VCaP (cell line): ENCODE results near the gene EVI2B.
"Not testable (repeated sequence)": the region's sequence is repeated elsewhere in the genome, so short reads cannot be mapped to it uniquely, and the experiment has no call there.

Source experiments
- H3K27ac ChIP-seq: fragments of 450-650 bp; 2 replicates; pipeline ENCODE4 v1.5.1; 2017
- TF ChIP-seq, protein P1 (sequence below): fragments of 450-650 bp; conservative IDR thresholded peaks from 2 replicates; pipeline ENCODE4 v1.5.1; 2017; ENCODE audit warnings: mild to moderate bottlenecking, moderate library complexity

The EVI2B gene, protein sequence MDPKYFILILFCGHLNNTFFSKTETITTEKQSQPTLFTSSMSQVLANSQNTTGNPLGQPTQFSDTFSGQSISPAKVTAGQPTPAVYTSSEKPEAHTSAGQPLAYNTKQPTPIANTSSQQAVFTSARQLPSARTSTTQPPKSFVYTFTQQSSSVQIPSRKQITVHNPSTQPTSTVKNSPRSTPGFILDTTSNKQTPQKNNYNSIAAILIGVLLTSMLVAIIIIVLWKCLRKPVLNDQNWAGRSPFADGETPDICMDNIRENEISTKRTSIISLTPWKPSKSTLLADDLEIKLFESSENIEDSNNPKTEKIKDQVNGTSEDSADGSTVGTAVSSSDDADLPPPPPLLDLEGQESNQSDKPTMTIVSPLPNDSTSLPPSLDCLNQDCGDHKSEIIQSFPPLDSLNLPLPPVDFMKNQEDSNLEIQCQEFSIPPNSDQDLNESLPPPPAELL

DNA sequence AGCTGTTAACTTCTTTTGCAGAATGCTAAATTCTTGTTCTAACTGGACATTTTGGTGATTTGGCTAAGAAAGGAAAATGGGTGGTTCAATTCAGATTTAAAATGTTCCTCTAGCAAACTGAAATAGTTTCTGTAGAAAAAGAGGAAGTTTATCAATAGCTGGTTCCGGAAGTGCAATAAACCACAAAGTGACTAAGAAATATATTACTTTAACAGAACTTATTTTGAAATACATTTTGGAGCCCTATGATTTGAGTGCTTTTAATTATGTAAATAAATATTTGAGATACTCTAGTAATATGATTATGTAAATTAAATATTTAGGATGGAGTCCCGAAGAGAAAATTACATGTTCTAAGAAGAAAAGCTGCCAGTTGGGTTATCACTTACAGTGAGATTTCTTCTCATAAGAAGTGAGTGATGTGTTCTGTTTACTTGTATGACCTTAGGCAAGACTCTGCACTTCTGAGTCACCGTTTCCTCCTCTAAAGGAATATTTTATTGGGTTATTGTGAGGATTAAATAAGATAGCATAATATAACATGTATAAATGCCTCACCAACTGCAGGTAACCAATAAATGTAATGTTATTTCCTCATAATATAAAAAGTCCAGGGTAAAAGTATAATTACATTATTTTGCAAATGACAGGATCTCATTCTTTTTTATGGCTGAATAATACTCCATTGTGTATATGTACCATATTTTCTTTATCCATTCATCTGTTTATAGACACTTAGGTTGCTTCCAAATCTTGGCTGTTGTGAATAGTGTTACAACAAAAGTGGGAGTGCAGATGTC lies at the start of gene EVI2B:
EVI2B (minus strand) TSS at position 73 of the 800 bp plus-strand sequence. CDS start 8,445 bp downstream, outside the sequence.
- TF ChIP-seq, protein P1, sequence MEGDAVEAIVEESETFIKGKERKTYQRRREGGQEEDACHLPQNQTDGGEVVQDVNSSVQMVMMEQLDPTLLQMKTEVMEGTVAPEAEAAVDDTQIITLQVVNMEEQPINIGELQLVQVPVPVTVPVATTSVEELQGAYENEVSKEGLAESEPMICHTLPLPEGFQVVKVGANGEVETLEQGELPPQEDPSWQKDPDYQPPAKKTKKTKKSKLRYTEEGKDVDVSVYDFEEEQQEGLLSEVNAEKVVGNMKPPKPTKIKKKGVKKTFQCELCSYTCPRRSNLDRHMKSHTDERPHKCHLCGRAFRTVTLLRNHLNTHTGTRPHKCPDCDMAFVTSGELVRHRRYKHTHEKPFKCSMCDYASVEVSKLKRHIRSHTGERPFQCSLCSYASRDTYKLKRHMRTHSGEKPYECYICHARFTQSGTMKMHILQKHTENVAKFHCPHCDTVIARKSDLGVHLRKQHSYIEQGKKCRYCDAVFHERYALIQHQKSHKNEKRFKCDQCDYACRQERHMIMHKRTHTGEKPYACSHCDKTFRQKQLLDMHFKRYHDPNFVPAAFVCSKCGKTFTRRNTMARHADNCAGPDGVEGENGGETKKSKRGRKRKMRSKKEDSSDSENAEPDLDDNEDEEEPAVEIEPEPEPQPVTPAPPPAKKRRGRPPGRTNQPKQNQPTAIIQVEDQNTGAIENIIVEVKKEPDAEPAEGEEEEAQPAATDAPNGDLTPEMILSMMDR: no peak
- H3K27ac ChIP-seq: no peak within 1 kb of the TSS

DNA sequence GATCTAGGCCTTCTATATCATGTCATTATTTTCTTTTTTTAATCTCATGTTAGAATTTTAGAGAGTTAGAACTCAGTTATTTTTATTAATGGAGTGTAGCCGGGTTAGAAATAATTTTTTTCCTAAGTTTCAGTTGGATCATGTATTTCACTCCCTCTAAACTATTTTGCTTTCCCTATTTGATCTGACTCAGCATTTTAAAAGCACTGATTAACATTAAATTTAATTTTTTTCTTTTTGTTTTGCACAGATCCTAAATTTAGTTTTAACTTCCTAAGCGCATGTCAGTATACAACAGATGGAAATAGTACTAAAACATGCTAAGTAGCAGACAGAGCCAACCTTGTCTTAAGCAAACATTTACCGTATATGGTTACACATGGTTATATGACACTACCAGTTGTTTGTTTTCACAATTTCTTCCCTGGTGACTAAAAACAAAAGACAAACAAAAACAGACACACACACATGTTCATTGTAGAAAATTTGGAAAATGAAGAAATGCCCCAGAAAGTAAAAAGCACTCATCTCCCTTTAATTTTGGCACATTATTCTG lies 44.1 kb upstream of the EVI2B start:
- TF ChIP-seq, protein P1: no peak
- no peak overlapping the region for H3K27ac ChIP-seq

DNA sequence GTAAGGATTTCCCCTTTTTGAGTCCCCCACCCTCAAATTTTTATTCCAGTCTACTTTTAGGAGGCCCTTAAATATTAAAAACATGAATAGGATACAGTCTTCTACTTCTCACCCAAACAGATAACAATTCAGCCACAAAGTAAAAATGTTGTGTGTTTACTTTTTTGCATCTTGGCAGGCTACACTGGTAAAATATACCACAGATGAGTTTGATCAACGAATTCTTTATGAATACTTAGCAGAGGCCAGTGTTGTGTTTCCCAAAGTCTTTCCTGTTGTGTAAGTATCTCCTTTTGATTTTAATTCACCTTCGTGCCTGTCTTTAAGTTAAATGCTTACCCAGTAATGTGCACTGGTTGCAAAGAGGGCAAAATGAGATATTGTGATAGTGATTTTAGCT lies 43.2 kb upstream of the EVI2B start:
- peak overlapping the region; percentile 39; the same call in 1 of the 2 replicates for H3K27ac ChIP-seq

DNA sequence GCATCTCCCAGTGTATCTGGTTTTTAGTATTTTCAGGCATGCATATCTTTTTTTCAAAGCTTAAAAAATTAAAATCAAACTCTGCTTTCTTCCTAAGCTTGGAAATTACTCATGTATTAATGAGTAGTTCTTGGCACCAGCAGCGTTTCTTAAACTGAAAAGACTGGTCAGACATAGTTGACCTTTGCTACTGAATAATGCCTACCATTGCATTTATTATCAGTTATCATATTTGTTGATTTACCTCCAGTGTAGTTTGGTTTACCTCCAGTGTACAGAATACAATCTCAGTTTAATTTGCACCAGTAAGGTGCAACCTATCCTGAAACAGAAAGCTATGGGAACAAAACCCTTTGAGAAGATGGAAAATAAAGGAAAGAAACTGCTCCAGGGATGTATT lies 42.1 kb upstream of the EVI2B start:
- peak overlapping the region; percentile 39 for H3K27ac ChIP-seq
- TF ChIP-seq, protein P1: no peak

More for the DNA sequence above, 43.2 kb upstream of the EVI2B start:
- TF ChIP-seq, protein P1: no peak

DNA sequence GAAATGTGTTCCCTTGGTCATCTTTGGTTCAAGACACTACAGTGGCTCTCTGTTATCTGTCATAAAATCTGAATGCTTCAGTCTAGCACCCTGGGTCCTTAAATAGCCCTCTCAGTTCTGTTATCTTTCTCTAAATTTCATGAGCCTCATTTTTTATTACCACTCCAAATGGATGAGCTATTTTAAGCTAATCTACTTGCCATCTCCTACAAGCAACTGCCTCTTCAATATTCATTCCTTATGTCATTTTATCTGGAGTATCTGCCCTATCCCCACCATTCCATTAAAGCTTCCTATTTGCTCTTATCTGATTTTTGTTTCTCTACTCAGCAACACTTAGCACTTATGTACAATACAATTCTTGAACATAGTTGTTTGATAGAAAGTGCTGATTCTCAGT lies 35.6 kb upstream of the EVI2B start:
- H3K27ac ChIP-seq: no peak overlapping the region
- TF ChIP-seq, protein P1: no peak

DNA sequence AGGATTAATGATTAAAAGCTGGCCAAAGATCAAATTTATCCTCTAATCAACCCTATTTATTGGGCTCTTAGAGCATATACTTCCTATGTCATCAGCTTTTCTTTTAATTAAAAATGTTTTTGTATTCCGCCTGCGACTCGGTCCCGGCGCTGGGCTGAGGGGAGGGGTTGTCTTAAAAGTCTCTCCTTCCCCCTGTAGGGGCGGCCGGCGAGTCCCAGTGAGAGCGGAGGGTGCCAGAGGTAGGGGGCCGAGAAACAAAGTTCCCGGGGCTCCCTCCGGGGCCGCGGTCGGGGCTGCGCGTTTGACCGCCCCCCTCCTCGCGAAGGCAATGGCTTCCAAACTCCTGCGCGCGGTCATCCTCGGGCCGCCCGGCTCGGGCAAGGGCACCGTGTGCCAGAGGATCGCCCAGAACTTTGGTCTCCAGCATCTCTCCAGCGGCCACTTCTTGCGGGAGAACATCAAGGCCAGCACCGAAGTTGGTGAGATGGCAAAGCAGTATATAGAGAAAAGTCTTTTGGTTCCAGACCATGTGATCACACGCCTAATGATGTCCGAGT lies 31.4 kb upstream of the EVI2B start:
- H3K27ac ChIP-seq: not testable (repeated sequence)

DNA sequence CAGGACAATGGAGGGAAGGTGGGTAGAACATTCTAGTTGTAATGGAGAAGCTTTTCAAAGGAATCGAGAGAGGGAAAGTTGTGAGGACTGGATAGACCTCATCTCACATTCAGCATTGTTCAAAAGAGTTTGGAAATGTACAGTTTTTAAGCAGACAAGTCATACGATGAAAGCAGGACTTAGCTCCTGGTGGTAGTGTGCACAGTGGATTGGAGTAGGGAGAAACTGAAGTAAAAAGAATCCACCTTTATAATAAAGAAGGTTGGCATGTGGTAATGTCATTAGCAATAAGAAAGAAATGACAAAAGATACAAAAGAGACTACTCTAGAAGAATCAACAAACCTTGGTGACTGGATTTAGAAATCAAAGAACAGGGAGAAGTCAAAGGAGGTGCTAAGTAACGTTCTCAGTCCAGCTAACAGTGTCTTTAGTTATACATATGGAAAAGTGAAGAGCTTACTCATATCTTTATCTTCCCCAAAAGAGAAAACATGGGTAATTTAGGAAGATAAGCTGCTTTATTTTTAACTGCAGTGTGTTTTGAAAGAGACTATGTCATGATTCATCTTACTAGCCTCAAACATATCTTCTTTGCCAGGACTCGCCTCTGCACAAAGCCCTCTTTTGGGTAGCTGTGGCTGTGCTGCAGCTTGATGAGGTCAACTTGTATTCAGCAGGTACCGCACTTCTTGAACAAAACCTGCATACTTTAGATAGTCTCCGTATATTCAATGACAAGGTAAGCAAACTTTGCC lies 26.2 kb upstream of the EVI2B start:
- TF ChIP-seq, protein P1: no peak
- no peak overlapping the region for H3K27ac ChIP-seq
